Measurements from ENCODE around the gene CDH22.

CDH22 gene

GRCh38 chr20:46293084-46293483 lies 15.2 kb downstream of the CDH22 start:
- DNase-seq: no peak

DNA sequence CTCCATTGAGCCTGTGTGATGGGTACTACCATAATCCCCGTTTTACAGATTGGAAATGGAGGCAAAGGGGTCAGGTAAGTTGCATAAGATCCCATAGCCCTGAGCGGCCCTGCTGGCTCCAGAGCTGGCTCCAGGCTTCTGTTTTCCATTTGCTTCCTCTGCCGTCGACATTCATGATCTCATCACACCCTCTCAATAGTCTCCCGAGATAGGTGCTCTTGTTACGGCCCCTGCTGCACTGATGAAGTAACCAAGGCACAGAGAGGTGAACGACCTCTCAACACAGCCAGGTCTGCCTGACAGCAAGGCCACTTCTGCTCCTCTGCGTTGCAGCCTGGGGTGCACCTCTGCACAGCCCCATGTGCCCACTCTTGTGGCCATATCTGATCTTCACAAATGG lies 16.9 kb downstream of the CDH22 start:
- DNase-seq: no peak

DNA sequence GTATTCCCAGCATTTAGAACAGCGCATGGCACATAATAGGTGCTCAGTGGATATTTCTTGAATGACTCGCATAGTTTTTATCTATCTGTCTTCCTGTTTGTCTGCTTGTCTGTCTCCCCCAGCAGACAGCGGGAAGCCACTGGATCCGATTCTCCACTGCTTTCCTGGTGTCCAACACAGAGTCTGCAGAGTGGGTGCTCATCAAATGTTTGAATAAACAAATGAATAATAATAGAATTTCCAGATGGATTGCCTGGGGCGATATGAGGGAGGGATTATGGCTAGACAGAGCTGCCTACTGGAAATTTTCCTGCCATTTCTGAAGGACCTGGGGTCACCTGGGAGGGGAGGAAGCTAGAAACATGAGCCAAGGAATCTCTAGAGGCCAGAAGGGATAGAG lies 18.9 kb downstream of the CDH22 start:
- DNase-seq: no peak

DNA sequence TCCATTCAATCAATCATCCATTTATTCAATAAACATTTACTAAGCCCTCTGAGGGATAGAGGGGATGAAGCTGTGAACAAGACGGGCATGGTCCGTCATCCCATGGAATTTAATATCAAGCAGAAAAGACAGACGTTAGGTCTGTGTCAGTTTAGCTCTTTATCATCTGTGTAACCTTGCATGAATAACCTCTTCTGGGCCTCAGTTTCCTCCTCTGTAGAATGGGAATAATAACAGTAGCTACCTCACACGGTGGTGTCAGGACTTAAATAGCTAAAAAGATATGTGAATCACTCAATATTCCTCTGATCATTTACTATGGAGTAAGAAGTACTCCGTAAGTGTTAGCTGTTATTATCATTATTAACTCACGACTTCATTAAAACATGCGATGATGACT lies 21.3 kb downstream of the CDH22 start:
- no peak for DNase-seq

- no peak for DNase-seq
Measured at GRCh38 chr20:46286382-46286781, 21.9 kb downstream of the CDH22 start.

DNA sequence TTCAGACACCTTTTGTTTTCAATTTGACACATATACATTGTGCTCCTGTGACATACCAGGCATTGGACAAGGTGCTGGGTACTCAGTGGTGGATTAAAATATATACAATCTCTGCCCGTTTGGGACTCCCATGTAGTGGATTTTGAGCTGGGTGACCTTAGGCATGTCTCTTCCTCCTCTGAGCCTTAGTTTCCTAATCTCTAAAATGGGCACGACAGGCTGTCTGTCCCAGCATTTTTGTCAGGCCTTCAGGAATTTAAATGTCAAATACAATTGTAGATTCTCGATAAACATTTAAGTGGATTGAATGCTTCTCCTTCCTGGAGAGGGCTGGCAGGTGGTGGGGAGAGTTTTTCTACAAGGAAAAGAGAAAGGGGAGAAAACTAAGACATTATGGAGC lies 22.6 kb downstream of the CDH22 start:
- no peak for DNase-seq

DNA sequence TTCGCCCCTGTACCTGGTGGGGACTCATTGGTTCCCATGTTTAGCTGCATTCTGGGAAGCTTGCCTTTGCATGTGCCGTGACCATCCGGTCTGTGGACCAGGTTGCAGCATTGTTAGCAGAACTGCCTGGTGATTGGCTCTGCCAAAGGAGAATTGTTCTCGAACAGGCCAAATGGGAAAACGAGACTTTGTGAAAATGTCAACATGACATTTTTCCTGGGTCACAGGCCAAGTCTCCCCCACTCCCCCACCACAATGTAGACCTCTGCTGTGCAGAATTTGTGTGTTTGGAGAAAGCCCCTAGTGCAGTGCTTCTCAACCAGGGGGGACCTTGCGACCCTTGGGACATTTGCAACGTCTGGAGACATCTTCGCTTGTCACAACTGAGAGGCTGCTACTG lies 23.2 kb downstream of the CDH22 start:
- DNase-seq: no peak

DNA sequence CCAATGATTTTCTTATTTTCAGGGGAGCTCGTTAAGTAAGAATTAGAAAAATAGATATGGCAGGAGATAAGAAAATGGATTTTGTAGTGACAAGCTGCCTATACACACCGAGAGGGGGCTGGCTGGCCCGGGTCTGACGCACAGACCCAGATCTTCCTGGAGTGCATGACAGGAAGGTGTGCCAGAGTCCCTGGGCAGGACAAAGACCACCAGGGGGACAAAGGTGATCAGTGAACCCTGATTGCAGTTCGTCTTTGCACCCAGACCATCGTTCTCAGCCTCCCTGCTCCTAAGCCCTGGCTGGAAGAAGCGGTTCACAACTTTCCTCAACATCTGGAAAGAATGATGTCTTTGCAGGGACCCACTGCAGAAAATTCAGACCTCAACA lies 24.3 kb downstream of the CDH22 start:
- no peak for DNase-seq

- no peak for DNase-seq
Measured at GRCh38 chr20:46283426-46284039, 24.8 kb downstream of the CDH22 start.

DNA sequence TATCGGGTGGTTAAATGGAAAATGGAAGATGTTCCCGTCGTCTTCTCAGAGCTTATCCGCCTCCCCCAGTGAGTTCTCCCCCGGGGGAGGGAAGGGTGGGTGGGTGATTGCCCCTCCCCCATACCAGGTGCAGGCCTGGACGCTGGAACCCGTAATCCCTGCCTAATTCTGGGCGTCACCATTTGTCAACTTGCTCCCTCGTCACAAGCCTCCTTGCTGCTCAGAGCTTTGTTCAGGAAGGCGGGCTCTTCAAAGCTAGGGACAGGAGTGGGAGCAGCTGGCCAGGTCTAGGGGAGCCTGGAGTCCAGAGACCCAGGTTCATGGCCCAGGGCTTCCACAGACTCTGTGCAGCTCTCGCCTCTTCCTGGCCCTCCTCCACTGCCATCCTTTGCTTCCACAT lies 25.6 kb downstream of the CDH22 start:
- DNase-seq: no peak

DNA sequence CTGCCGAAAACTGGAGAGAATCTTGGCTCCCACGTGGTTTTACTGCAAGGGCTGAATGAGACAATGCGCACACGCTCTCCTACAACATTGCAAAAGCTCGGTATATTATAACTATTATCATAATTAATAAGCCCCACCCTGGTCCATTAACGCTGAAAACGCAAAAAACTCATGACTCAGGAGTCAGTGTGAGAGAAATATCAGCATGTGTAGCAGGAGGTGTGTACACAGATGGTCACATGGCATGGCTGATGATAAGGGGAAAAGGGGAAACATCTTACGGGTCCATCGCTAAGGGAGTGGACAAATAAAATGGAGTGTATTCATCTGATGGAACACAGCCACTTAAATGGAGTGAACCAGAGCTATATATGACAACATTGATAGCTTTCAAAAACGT lies 29.2 kb downstream of the CDH22 start:
- DNase-seq: no peak

- no peak for DNase-seq
Measured at GRCh38 chr20:46277602-46278001, 30.7 kb downstream of the CDH22 start.

DNA sequence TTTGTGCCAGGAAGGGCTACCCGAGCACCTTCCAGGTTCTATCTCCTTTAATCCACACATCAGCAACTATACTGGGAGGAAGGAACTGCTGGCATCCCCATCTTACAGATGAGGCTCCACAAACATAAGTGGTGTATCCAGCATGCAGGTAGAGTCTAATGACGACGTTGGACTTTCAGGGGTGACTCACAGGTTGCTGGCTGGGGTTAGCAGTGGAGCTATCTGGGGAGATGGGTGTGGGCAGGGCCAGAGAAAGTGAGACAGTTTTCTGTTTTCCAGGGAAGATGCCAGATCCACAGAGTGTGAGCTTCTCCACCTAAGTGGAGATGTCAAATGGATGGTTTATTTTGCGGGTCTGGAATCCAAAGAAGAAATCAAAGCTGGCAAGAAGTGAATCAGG lies 31.8 kb downstream of the CDH22 start:
- DNase-seq: no peak

DNA sequence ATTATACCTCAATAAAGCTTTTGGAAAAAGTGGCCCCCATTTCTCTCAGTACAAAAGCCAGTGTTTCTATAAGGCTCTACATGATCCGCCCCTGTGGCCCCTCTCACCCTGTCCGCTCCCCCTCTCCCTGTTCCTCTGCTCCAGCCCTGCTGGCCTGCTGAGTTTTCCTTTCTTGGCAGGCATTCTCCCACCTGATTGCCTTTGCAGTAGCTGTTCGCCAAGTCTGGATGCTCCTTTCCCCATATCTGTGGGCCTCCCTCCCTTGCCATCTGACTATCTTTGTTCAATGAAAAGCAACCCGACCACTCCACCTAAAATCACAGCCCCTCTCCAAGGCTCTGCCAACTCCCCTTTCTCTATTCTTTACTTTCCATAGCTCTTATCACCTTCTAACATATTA lies 33.2 kb downstream of the CDH22 start:
- DNase-seq: no peak

GRCh38 chr20:46273717-46274116 lies 34.6 kb downstream of the CDH22 start:
- DNase-seq: no peak

DNA sequence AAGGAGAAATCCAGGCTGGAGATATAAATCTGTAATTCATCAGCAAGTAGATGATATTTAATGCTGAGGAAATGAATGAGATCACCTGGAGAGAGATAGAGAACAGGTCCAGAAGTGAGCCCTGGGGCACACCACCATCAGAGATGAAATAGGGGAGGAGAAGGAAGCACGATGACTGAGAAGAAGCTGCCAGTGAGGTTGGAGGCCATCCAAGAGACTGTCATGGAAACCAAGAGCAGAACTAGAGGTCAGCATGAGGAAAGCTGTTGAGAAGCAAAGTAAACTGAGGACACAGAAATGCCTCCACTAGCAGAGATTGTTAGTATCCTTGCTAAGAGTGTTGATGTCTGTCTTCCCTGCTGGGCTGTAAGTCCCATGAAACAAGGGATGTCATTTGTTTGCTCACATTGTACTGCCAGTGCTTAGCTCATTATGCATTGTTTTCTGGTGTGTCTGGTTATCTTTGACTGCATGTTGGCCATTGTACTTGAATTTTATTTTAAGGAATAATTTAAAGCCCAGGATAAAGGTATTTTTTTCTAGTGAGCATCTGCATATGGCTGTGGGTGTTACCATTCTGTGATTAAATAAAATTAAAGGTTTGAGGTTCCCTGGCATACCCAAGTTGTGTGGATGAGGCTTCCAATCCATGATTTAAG lies 35.8 kb downstream of the CDH22 start:
- no peak for DNase-seq

- DNase-seq: no peak
Measured at GRCh38 chr20:46270977-46271744, 37.1 kb downstream of the CDH22 start.

DNA sequence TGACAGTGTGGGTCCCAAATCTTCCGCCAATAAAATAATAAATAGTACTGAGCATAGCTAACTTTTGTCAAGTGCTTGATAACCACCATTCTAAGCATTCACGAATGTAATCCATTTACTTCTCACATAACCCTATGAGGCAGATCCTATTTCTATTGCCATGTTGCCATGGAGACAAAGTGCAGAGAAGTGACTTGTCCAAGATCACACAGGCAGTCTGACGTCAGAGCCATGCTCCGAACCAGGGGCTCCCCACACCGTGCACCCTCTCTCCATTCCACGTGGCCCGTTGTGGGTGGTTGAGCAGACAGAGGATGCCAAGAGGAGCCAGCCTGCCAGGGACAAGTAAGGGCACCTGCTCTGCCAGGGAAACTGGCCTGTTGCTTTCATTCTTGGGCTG lies 38.9 kb downstream of the CDH22 start:
- no peak for DNase-seq

GRCh38 chr20:46268662-46269061 lies 39.6 kb downstream of the CDH22 start:
- DNase-seq: no peak

GRCh38 chr20:46268131-46268614 lies 40.1 kb downstream of the CDH22 start:
- no peak for DNase-seq

DNA sequence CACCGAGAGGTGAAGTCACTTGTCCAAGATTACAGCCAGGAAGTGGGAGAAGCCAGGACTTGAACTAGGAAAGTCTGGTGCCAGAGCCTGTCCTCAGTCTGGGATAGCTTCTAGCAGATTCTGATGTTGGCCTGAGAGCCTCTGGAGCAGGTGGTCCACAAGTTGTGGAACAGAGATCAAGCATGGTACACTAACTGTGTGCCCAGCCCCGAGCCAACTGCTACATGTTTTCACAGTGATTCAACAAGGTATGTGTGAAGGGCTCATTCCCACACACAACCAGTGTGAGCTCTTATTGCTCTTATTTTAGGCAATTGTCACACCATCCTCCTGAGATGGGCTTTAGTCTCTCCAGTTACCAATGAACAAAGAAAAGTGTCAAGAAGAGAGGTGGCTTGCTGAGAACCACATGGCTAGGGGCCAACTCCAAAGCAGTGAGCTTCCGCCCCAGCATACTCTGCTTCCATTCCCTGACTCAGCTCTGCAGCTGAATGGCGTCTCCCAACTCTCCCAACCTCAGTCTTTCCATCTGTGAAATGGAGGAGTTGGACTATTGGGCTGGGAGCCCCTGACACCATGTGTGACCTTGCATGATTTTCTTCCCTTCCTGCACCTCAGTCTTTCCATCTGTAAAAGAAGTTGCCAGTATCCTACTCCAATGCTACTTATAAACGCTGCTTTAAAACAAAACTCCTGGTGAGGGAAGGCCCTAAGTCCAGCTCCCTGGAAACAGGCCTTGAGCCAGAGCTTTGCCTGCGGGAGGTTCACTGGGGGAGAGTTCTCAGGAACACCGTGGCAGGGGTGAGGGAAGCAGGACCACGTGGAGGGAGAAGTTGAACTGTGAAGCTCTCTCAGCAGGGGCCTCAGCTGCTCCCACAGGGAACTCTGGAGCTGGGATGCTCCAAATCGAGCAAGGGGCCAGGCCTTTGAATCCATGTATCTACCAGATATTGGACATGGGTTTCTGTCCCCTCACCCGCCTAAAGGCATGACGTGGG lies 40.9 kb downstream of the CDH22 start:
- DNase-seq: no peak

- DNase-seq: no peak
Measured at GRCh38 chr20:46265539-46265938, 42.8 kb downstream of the CDH22 start.

Data from stimulated activated CD4-positive, alpha-beta T cell treated with anti-CD3 and anti-CD28 coated beads, Interleukin-2, amount 100 ng/mL, for 48 hours (primary cell).